Measurements from ENCODE around the gene HIP1.
A peak's percentile ranks its signal among the peaks of the same experiment; 100 is the strongest.
"Not testable (repeated sequence)": the region's sequence is repeated elsewhere in the genome, so short reads cannot be mapped to it uniquely, and the experiment has no call there.

The HIP1 gene

DNA sequence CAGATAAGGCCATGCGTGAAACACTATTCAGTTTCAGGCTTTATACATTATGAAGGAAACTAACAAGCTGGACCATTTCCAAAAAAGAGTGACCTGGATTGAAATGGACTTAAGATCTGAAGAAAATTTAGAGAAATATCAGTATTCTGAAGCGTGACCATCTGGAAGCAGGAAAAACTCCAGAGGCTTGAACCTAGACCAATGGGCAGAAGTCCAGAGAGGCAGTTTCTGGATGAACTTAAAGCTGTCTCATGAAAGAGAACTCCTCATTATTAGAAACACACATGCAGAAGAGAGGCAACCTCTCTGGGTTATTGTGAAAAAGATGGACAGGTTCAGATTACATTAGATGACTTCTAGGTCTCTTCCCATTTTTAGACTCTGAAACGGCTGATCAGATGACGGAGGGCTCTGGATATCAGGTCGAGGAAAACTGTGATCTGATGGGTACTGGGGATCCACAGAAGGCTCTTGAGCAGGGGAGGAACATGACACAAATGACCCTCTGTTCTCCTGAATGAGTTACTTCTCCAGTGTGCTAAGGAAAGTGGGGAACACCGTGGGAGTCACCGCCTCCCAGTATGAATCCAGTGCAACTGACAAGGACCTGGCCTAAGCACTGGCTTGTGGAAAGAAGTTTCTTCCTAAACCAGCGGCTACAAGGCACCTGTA lies 130.2 kb downstream of the HIP1 start:
- DNase-seq = no peak

DNA sequence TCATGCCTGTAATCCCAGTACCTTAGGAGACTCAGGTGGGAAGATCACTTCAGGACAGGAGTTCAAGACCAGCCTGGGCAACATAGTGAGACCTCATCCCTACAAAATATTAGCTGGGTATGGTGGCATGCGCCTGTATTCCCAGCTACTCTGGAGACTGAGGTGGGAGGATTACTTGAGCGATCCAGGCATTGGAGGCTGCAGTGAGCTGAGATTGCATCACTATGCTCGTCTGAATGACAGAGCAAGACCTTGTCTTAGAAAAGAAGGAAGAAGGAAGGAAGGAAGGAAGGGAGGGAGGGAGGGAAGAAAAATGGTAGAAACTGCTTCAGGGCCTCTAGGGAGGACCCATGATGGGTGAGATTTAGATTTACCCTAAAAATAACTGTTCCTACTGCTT lies 134.3 kb downstream of the HIP1 start:
- no peak for DNase-seq

DNA sequence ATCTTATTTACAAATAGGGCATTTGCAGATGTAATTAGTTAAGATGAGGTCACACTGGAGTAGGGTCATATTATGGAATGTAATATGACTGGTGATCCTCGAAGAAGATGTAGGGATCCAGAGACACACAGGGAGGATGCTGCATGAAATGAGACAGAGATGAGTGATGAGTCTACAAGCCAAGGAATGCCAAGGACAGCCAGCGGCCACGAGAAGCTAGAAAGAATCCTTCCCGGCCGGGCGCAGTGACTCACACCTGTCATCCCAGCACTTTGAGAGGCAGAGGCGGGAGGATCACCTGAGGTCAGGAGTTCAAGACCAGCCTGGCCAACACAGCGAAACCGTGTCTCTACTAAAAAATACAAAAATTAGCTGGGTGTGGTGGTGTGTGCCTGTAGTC lies 135.9 kb downstream of the HIP1 start:
- not testable (repeated sequence) for DNase-seq

DNA sequence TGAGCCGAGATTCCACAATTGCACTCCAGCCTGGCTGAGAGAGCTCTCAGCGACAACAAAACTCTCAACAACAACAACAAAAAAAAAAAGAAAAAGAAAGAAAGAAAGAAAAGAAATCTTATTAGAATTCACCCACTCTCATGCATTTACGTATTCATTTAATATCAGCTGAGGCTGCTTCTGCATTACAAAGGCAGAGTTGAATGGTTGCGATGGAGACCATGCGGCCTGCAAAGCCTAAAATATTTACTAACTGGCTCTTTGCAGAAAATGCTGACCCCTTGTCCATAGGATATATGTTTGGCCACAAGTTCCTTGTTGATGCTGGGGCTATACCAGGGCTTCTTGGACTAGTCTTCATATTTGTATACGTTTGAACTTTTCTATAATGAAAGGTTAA lies 137.2 kb downstream of the HIP1 start:
- no peak for DNase-seq

DNA sequence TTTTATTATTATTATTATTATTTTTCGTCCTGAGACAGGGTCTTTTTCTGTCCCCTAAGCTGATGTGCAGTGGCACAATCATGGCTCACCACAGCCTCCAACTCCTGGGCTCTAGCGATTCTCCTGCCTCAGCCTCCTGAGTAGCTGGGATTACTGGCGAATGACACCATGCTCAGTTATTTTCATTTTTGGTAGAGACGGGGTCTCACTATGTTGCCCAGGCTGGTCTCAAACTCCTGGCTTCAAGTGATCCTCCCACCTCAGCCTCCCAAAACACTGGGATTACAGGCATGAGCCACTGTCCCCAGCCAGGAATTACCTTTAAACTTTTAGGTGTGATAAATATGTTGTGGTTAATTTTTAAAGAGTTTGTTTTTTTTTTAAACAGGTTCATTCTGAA lies 138.0 kb downstream of the HIP1 start:
- DNase-seq = not testable (repeated sequence)

DNA sequence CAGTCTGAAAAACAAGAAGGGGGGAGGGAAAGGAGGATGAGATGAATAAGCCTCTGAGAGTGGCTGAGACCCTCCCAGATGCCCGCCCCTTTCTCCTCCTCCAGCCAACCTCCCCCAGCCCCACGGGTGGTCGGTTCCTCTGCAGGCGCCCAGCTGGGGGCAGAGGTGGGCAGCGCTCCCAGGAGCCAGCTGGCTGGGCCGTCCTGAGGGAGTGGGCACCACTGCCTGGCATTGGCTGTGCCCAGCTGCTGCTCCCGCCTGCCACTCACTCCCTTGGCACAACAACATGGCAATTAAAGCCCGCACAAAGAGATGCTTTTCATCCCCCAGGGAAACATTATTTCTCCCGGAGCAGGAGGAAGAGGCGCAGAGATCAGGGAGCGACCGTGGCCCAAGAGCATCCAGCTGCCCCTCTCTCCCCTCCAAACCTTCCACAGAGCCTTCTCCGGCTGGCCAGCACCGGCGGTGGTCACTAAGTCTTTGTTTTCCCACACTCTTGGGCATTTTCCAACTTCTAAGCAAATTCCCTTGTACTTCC lies 139.4 kb downstream of the HIP1 start:
- peak; percentile 20 for DNase-seq

DNA sequence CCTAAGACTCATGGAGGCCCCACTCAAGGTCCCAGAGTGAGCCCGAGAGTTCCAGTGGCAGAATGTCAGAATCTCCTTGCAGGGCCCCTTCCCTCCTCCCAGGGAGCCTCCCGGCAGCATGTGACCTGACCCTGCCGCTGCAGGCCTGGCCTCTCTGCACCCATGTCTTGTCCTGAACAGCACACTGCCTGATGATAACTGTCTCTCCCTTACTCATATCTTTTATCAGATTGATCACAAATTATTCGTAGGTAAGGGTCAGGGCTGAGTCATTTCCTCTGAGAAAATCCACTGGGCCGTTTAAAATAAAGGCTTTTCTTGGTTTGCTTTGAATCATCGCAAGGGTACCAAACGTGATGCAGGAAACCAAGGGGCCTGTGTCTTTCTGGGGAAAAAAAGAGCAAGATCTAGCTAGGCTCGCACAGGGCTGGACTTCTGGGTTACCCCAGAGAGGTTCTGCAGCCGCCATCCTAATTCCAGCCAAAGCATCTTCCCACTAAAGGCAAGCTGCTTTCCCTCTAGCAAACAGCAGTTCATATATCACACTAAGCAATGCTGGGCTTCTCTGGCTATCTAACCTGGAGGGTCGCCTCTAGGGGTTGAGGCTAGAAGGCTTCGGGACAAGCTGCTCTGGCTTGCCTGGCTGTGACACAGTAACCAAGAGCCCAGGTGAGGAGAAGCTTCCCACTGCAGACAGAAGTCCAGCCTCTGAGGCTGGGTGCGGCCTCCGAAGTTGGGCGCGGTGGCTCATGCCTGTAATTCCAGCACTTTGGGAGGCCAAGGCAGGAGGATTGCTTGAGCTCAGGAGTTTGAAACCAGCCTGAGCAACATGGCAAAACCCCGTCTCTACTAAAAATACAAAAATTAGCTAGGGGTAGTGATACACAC lies 141.8 kb downstream of the HIP1 start:
- DNase-seq = no peak

DNA sequence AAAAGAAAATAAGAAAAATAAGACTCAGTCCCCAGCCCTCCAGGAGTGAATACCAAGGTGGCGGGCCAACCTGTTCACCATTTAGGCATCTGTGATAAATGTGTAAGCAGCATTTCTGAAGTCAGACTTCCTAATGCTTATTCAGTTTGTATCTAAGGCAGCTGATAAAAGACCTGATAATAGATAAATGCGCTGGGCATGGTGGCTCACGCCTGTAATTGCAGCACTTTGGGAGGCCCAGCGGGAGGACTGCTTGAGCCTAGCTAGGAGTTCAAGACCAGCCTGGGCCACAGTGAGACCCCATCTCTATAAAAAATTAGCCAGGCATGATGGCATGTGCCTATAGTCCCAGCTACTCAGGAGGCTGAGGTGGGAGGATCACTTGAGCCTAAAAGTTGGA lies 143.0 kb downstream of the HIP1 start:
- DNase-seq = no peak

DNA sequence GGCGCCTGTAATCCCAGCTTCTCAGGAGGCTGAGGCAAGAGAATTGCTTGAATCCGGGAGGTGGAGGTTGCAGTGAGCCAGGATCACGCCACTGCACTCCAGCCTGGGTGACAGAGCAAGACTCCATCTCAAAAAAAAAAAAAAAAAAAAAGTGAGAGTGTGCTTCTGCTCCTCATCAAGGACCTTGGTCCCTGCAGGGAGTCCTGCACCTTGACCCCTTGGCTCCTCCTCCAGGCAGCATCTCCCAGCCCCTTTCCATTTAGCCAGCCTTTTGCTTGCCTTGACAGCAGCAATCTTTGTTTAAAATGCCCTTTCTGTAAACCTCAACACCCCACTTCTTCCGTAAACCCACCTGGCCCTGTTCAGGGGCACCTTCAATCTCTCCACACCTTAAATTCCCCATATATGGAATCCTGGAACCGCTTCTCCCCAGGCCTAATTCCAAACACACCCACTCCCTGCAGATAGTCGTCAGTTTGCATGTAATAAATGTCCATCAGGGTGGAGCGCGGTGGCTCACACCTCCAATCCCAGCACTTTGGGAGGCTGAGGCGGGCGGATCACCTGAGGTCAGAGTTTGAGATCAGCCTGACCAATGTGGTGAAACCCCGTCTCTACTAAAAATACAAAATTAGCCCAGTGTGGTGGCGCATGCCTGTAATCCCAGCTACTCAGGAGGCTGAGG lies 145.1 kb downstream of the HIP1 start:
- not testable (repeated sequence) for DNase-seq

DNA sequence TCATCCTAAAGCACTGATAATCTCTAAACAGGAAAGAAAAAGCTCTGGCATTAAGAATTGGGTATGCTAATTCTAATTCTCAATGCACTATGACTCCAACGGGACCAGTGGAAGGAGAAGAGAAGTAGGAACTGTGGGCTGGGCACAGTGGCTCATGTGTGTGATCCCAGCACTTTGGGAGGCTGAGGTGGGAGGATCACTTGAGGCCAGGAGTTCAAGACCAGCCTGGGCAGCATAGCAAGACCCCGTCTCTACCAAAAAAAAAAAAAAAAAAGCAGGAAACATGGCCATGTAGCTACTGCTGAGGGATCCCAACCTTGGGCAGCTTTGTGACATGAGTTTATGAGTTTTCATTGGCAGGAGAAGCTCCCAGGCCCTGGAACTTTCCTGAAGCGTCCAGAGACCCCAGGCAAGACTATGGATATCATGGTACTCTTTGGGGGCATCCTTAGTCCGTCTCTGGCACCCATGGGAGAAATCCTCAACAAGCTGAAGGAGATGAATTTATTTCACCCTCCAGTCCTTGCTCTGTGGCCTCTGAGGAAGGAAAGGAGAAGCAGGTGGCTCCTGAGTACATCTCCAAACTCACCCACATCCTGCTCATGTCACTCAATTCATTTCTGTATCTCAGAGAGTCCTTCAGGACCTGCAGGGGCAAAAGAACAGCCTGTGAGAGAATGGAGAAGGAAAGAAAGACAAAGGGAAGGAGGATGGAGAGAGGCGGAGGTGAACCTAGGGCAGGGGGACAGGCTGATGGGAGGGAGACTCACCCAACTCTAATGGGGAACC lies 147.1 kb downstream of the HIP1 start:
- DNase-seq = no peak

DNA sequence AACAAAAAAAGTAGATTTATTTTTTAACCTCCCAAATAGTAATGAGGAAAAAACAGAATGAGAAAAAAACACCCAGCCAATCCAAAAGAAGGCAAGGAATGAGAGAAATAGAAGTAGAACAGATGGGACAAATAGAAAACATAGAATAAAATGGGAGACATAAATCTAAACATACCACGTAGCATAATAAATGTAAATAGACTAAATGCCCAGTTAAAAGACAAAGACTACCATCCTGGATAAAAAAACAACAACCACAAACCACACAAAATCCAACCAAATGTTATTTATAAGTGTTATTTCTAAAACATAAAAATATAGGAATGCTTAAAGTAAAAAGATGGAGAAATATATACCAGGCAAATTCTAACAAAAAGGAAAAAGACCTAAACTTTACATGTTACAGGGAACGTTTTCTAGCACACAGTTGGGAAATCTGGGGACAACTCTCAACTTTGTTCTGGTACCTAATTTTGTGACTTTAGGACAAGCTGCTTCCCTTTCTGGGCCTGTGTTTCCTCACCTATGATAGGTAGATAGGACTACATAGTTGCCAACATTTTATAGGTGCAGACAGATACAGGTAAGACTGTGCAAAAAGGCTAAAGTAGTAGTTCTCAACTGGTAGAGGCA lies 148.3 kb downstream of the HIP1 start:
- DNase-seq = no peak

DNA sequence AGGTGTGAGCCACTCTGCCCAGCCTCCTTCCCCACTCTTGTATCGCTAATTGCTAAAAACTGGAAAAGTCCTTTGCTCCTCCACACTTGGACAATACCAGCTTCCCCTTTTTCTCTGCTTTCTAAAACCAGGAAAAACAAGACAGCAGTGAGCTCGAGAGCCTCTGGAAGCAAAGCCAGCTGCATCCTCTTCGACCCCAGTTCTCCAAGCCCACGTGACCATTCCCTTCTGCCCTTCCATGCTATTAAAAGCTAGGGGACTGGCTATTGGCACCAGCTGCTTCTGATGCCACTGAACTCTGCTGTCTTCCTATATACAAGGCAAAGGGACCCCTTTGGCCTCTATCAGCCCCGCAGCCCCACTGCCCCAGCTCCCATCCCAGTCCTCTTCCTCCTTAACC lies 154.4 kb downstream of the HIP1 start:
- no peak for DNase-seq

DNA sequence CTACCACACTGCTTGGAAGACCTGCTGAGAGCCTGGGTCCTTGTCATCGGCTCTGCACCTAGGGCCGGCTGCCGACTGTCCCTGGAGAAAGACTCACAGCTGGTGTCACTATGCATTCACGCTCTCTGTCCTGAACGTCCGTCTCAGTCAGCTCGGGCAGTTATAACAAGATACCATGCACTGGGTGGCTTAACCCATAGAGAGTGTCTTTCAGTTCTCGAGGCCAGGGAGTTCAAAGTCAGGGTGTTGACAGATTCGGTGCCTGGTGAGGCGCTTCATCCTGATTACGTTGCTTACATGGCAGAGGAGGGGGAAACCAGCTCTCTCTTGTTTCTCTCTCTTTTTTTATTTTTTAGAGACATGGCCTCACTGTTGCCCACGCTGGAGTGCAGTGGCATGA lies 155.5 kb downstream of the HIP1 start:
- DNase-seq = no peak

DNA sequence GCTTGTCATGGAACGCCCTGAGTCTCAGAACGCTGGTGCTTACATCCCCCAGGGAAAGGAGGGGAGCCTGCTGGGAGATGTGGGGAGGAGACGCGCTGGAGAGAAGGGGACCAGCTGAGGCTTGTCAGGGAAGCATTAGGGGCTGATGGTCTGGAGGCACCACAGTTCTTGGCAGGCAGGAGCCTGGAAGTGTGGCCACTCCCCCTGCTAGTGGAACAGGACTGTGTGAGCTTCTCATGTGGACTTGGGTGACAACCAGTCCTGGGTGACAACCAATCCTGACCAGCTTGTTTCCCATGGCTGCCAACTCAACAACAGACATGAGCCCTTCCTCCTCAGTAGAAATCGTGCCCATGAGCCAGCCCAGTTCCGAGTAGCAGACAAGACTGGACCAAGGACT lies 158.8 kb downstream of the HIP1 start:
- DNase-seq = no peak

DNA sequence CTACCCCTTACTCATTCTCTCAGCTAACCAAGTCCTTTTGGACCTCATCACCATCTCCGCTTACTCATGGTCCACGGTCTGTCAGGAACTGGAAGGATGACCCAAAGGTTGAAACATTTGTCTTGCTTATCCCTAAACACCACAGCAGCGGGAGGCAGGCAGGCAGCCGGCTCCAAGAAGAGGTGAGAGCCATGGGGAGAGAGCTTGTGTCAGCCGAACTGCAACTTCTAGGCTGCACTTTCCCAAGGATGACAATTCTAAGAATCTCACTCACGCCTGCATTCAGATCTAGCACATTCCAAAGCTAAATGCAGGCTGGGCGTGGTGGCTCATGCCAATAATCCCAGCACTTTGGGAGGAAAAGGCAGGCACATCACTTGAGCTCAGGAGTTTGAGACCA lies 160.7 kb downstream of the HIP1 start:
- no peak for DNase-seq

DNA sequence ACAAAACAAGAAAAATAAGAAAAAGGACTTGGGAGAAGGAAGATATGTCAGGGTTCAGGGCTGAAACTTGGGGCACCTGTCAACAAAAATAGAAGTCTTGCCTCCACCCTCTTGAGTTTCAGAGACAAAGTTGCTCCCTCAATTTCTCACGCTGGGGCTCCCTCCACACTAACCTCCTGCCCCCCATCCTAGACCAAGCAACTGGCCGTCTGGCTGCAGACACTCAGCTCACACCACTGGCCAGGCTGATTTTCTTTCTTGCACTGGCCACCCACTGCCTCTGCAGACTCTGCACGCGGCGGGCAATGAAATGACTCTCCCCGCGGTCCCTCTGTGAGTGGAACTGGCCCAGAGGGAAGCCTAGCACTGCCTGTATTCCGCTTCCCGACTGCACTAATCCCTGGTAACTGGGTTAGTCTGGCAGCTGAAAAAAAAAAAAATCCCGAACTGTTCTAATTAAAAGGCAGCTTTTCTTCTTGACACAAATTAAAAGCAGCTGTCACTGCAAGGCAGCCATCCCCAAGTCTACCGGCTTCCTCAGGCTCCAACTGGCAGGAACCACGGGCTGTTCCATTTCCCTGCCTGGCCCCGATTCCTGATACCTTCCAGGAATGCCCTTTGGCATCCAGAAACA lies 163.1 kb downstream of the HIP1 start:
- DNase-seq = no peak

DNA sequence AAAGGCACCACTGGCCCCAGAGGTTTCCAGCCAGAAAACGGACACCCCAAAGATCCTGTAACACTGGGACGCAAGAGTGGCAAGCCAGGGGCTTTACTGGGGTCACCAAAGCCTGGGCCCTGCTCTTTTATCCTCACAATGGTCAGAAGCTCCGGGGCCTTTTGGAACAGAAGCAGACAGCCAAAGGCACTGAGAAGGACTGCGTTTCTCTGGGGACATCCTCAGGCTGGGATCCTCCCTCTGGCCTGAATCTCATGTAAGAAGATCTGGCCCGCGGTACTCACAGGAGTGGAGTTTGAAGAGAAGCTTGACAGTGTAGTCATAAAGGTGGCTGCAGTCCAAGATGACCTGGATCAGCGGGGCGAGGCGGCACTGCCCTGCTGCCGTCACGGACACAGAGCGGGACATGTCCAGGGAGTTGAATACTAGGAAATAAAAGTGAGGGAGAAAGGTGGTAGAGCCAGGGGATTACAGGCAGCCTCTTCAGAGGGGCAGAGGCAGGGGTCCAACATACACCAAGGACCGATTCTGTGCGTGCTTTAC lies 165.2 kb downstream of the HIP1 start:
- DNase-seq = no peak

DNA sequence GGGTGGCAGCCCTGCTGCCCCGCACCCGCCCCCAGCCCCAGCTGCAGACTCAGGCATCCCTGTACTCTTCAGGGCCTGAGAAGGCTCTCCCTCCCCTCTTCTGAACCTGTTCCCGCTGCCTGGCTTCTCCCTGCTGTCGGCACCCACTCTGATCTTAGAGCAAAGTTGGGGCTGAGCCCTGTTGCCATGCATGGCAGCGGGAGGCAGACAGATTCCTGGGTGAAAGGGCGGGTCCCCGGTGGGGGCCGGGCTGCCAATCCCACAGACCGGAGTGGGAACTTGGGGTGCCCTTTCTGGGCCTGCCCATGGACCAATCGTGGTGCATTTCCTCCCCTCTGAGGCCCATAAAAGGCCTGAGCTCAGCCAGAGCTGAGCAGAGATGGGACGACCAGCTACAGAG lies 165.9 kb downstream of the HIP1 start:
- DNase-seq = no peak

DNA sequence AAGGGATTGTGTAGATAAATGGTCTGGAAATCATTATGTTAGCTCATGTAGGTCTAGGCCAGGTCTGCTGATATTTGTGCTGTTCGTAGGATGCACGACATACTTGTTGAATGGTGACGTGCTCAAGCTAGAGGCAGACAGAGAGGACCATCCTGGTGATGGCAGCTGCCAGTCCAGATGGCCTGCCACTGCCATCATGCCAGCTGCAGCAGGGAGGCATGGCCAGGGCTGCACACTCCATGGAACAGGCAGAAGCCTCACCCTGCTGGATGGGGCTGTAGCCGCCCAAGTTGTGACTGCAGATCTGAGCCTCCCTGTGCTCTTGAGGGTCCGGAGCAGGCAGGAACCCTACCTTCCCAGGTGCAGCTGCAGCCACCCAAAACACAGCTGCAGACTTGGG lies 166.3 kb downstream of the HIP1 start:
- DNase-seq = no peak

DNA sequence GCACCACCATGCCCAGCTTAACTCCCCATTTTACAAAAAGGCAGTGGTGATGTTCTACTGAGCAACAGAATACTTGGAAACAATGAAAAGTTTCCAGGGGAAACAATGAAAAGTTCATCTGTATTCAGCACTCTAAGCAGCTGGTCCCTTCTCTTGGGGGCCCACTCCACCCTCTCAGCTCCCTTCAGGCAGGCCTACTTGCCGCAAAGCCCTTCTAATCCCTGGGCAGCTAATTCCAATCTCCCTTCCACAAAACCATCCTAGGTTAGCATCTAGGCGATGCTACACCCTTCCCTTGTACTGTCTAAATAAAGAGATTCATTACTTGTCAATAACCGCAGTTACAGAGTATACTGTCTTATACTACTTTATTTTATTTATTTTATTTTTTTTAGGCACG lies 167.5 kb downstream of the HIP1 start:
- no peak for DNase-seq

DNA sequence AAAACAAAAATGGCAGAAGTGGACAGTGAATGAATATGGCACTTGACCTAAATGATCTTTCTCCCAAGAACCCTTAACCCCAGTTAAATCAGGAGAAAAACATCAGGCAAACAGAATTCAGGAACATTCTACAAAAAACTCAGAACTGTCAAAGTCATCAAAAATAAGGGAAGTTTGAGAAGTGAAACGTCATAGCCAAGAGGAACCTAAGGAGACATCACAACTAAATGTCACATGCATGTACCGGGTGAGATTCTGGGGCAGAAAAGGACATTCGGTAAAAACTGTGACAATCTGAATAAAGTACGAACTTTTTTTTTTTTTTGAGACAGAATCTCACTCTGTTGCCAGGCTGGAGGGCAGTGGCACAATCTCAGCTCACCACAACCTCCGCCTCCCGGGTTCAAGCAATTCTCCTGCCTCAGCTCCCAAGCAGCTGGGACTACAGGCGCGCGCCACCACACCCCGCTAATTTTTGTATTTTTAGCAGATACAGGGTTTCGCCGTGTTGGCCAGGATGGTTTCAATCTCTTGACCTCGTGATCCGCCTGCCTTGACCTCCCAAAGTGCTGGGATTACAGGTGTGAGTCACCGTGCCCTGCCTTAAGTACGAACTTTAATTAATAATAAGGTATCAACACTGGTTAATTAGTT lies 169.0 kb downstream of the HIP1 start:
- not testable (repeated sequence) for DNase-seq

All from NCI-H146 (cell line).